NK-92 treated with Interleukin-12 subunit alpha and Interleukin-12 subunit beta, amount 100 ng/mL, for 24 hours (cell line): ENCODE measurements around the gene NPHP4.
"Not testable (repeated sequence)": the region's sequence is repeated elsewhere in the genome, so short reads cannot be mapped to it uniquely, and the experiment has no call there.

Source experiments
- DNase-seq: peaks from one replicate; lab custom pipeline; 2025; lab: John Stamatoyannopoulos, UW

NPHP4 gene

DNA sequence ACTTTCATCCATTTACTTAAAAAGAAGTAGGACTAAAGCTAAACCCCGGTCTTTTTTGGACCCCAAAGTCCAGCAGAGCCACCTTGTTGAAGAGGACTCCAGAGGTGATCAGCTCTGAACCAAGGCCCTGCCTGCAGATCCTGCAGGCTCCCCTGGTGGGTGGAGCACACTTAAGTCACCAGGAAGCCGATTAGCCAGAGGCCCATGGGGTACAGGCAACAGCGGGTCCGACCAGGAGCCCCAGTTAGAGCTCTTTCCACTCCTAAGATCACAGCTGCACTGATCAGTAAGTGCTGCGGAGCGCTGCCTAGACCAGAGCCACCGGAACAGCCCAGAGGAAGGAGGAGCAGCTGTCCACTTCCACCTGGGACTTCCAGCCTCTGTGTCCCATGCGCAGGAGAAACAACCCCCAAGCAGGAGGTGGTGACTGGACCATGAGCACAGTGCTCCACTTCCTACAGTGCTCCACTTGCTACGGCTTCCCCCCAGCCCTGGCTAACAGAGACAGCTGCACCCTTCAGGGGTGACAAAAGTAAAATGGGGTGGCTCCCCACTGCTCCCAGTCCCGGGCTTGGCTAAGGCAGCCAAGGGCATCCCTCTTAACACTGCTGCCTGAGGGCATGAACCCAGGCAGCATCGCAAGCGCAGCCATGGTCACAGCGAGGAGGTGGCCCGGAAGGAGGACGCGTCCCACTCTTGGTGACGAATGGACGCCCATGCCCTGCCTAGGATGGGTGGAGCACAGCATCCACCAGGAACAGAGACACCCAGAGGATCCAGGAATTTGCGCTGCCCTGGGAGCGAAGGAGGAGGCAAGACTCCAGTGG, 58.0 kb downstream of the NPHP4 start:
- DNase-seq, result no peak

DNA sequence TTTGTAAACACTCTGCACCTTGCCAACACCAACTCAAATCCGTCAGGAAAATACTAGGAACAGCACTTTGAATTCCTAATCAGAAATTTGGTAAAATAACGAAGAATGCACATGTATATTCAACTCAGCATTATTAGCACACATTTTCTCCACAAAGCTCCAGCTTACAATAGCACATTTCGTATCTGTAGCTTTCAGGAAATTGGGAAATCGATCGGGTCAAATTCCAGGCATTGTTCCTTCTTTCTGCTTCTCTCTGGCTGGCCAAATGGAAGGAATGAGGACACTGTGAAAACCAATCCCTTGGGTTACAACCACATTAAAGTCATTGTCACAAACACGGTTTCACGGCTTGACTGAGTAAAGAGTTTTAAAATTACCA, 58.6 kb downstream of the NPHP4 start:
- no peak for DNase-seq

DNA sequence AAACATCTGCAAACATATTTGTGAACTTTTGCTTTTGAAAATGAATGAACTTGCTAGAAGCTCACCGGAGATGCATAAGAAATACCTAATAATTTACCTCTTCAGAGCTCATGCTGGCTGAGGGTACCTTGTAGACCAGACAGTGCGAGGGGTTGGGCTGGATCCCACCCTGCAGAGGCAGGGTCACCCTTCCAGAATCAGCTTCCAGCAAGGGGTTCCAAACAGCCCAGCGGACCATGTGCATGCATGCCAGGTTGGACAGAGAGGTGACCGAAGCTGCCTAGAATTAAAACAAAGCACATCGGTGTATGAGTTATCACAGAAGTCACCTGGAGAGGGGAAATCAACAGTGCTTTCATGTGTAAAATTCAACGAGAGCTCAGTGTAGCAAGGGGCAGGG, 59.2 kb downstream of the NPHP4 start:
- no peak for DNase-seq

DNA sequence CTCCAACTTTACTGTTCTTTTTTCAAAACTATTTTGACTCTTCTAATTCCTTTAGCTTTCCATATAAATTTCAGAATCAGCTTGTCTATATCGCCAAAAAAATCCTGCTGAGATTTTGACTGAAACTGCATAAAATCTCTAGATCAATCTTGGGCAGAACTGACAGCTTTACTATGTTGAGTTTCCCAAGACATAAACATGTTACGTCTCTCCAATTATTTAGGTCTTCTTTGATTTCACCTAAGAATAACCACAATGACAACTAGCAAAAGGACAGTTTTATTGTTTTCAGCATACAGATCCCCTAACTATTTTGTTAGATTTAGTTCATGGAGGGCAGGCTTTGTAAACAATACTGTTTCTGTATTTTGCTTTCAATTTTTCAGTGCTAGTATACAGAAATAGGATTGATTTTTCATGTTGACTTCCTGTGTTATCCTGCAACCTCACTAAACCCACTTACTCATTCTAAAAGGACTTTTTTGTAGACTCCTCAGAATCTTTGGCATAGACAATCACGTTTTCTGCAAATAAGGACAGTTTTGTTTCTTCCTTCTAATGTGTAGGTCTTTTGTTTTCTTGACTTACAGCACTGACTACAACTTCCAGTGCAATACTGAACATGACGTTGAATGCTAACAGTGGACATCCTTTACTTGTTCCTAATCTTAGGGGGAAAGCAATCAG, 63.4 kb downstream of the NPHP4 start:
- DNase-seq, result no peak

DNA sequence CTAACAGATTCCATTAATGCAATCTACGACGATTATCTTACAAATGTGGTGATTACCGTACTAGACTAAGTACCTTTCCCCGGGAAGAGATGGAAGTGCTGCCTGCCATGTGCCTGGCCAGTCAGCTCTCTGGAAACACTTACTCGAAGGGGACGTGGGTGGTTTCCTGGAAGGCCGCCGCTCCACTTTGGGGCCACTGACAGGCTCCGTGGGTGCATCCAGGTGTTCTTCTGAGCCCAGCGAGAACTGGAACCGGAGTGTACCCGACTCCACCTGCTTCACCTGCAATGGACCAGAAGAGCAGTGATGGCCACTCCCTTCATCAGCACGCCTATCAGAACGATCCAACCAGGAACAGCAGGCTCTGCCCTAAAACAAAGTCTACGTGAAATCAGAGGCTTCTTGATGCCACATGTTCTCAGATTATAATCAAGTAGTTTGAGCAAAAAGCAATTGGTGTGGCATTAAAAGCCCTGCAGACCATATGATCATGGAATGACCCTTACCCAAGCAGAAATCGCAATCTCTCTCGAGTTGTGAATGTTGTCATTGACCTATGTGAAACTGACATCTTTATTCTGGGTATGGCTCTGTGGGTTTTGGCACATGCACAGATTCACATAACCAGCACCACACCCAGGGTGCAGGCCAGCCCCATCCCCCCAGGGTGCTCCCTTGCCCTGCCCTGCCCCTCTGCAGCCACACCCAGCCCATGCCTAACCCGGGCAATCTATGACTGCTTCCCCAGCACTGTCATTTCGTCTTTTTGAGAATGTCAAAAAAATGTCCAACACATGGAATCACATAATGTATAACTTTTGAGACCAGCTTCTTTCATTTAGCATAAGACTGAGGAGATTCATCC, 64.5 kb downstream of the NPHP4 start:
- DNase-seq, result no peak

GRCh38 chr1:5926686-5927435, 65.4 kb downstream of the NPHP4 start:
- no peak for DNase-seq

DNA sequence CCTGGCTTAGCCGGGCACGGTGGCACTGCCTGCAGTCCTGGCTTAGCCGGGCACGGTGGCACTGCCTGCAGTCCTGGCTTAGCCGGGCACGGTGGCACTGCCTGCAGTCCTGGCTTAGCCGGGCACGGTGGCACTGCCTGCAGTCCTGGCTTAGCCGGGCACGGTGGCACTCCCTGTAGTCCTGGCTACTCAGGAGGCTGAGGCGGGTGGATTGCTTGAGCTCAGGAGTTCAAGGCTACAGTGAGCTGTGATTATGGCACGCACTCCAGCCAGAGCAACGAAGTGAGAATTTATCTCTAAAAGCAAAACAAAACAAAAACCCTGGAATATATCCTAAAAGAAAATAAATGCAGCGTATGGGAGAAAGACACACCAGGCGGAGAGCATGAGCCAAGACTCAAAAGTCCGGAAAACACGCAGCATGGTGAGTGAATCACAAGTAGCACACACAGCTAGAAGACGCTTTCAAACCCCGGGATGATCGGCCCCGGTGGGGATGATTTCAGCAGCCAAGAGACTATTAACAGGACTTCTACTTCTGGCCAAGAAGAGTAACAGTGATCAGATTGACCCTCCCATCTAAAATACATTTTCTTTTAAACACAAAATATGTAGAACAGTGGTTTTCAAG, 69.4 kb downstream of the NPHP4 start:
- DNase-seq, result not testable (repeated sequence)

DNA sequence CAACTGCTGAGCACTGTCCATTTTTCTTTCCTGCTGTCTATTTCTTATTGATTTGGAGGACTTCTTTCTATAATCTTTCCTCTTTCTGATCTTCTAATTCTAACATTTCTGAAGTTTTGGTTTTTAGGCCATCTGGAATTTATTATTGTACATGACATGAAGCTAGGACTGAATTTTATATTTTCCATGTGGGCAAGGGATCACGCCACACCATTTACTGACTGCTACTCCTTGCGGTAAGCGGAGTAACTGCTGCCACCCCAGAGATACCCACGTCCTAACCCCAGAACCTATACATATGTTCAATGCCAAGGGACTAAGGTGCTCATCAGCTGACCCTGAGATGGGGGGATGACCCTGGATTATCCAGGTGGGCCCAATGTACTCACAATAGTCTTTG, 70.6 kb downstream of the NPHP4 start:
- DNase-seq, result no peak

DNA sequence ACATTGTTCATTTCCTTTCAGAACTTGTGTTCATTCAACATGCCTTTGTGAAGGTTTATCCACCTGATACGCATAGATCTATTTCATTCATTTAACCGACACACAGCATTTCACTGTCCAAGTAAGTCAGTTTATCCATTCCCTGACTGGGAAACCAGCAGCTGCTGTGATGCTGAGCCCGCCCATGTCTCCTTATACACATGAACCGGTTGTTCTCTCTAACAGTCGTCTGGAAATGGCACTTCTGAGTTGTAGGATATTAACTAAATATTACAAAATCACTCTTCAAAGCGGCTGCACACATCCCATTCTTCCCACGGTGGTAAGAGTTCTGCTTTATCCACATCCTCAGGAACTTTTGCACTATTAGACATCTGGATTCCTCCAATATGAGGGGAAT, 71.1 kb downstream of the NPHP4 start:
- no peak for DNase-seq

DNA sequence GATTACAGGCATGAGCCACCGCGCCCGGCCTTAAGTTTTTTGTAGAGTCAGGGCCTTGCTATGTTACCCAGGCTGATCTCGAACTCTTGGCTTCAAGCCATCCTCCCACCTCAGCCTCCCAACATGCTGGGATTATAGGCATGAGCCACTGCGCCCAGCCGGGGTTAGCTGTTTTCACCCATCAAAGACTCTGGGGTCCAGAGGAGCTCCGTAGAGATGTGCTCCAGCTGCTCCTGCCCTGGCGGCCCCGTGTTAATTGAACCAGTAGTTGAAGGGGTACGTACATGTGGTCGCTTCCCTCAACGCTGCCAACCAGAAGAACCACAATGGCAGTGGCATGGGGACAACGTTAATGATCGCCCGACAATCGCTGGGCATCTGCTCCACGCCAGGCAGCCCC, 72.0 kb downstream of the NPHP4 start:
- no peak for DNase-seq

- no peak for DNase-seq
Observed at GRCh38 chr1:5918275-5918649, 74.0 kb downstream of the NPHP4 start.

DNA sequence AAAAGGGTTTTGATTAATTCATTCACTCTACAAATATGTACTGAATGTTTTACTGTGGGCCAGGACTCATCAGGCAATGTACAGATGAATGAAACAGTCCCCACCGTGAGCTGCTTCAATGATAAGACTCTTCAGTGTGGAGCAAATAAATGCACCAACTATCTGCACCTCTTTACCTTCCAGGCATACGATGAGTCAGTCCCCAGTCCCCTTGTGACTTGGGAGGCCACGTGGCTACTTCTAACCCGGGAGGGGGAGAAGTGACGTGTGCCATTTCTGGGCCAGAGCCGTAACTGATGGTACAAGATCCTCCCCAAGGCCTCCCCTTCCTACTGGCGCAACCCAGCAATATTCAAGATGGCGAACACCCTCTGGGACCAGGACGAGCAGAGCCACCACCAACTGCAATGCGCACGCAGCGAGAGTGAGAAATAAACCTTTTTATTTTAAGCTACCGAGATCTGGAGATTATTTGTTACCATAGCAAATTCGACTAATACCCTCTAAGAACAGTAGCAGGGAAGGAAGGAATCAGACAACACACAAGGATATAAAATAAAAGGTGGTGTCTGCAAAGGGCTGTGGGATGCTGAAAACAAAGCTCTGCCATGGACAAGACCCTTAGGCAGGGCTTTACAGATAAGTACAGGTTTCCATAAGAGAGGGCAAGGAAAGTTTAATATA, 74.5 kb downstream of the NPHP4 start:
- DNase-seq, result no peak

DNA sequence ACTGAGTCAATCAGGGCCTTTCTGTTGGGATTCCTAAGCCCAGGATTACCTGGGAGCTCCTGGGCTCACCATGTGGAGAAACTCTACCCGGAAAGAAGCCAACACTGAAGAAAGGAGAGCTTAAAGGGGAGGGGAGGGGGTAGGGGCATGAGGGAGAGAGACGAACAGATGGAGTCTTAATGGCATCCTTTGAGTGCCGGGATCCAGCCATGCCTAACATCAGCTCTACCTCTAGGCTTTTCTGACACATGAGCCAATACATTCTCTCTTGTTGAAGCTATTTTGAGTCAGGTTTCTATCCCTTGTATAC, 75.0 kb downstream of the NPHP4 start:
- DNase-seq, result no peak

GRCh38 chr1:5916572-5917280, 75.5 kb downstream of the NPHP4 start:
- DNase-seq, result no peak

GRCh38 chr1:5915587-5916571, 76.3 kb downstream of the NPHP4 start:
- DNase-seq, result no peak

DNA sequence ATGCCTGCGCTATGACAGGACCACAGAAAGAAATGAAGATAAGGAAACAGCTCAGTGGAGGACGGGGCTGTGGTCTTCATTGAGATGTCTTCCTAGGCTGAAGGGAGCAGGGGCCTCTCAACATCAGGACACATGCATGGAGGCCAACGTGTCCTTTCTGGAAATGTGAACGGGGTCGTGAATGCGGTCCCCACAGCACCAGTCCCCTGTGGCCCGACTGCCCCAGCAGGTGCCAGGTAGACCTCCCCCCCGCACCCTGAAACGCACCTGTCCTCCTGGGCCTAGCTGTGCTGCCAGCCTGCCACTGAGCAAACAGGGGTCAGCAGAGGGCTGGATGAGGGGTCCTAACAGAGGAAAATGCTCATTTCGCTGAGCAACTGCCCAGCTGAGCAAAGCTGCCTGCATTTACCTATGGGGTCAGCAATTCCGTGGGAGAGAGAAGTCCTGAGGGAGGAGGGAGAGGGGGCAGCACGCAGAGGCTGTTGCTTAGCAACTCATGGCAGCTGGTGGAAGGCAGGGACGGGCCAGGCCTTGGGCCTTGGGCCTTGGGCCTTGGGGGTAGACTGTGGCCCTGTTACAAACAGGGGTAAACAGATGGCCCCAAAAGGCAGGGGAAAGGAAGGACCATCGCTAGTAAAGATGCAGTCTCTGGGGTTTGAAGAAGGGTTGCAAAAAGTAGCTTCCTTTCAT, 77.4 kb downstream of the NPHP4 start:
- no peak for DNase-seq

DNA sequence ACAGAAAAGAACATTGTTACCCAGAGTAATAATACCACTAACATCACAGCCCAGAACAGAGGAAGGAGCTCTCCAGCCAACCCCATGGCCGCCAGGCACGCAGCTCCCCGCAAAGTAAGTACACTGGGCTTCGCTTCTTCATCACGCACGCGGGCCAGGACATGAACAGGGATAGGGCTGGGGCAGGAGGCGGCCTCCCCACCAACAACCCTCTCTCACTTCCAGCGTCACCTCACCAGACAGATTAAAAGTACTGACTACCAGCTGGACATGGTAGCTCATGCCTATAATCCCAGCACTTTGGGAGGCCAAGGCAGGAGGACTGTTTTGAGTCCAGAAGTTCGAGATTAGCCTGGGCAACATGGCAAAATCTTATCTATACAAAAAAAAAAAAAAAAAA, 78.3 kb downstream of the NPHP4 start:
- DNase-seq, result no peak

DNA sequence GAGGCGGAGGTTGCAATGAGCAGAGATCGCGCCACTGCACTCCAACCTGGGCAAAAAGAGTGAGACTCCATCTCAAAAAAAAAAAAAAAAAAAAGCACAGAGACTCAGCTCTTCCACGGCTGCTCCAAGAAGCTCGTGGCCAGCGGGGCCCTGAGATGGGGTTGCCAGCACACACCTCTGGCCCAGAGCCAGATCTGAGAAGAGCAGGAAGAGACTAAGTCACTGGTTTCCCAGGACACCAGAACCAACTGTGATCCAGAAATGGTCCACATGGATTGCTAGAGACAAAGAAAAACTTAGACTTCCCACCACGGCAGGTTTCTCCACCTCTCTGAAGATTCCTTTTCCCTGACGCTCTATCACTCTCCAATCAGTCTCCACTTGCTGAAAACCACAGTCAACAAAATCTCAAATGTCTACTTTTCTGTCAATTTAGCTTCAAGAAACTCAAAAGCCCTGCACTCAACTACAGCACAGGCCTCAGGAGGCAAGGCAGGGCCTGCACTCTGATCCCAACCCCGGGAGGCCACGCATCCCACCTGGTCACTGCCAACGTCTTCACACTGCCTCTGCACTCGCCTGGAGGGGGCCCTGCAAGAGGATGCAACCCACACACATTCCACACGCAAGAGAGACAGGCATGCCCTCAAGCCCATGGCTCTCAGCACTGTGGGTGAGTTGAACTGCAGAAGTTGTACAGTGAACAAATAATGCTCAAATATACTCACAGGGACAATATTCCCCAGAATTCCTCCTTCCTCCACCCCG, 79.0 kb downstream of the NPHP4 start:
- no peak for DNase-seq
